Heart right ventricle (tissue), 16 donors: Measurements from ENCODE around the gene IKZF5. TPM values are rescaled to one million over a fixed set of nuclear protein-coding genes. Genes with fewer than 3 reads are reported as not detected.

Experiments
- ATAC-seq, 8 donors: fragments of 200-7000 bp; cut with Tn5 transposase; one replicate each; pipeline ENCODE4 v1.9.1; 2020; ENCODE audit warnings: mild to moderate bottlenecking in 8 of 8, moderate library complexity in 8 of 8, moderate number of reproducible peaks in 1 of 8
- DNase-seq, 2 donors: peaks; one replicate each; pipeline ENCODE4 v3.0.0-alpha.2; 2020
- H3K27ac ChIP-seq, 10 donors: fragments of 200-600 bp; sonication (generic) in 2 of 10; one replicate each; pipeline versions ENCODE4 v1.5.0 to v1.8.0; 2020 to 2022; ENCODE audit warnings: mild to moderate bottlenecking in 3 of 10
- H3K27me3 ChIP-seq, 7 donors: fragments of 200-600 bp; one replicate each; pipeline ENCODE4 v1.8.0; 2021 to 2022; ENCODE audit warnings: mild to moderate bottlenecking in 2 of 7
- H3K36me3 ChIP-seq, 9 donors: fragments of 200-600 bp; sonication (generic) in 1 of 9; one replicate each; pipeline versions ENCODE4 v1.5.0 to v1.8.0; 2020 to 2022; ENCODE audit warnings: mild to moderate bottlenecking in 2 of 9
- H3K4me1 ChIP-seq, 9 donors: fragments of 200-600 bp; sonication (generic) in 1 of 9; one replicate each; pipeline versions ENCODE4 v1.5.0 to v1.8.0; 2020 to 2022; ENCODE audit warnings: mild to moderate bottlenecking in 4 of 9
- H3K4me3 ChIP-seq, 10 donors: fragments of 200-600 bp; sonication (generic) in 2 of 10; one replicate each; pipeline versions ENCODE4 v1.5.0 to v1.8.0; 2020 to 2022; ENCODE audit warnings: mild to moderate bottlenecking in 7 of 10, moderate library complexity in 2 of 10
- H3K9me3 ChIP-seq, 11 donors: fragments of 200-600 bp in 10 of 11; sonication (generic) in 2 of 11; one replicate each; pipeline versions ENCODE4 v1.5.0 to v1.8.0; 2013 to 2022; ENCODE audit warnings: mild to moderate bottlenecking in 2 of 11, control low read depth in 1 of 11, moderate library complexity in 1 of 11
- CTCF ChIP-seq, 9 donors: fragments of 200-600 bp; sonication (generic) in 2 of 9; IDR thresholded peaks; one replicate each; pipeline versions ENCODE4 v1.5.0 to v1.8.0; 2021 to 2022; ENCODE audit warnings: antibody characterized with exemption in 9 of 9, mild to moderate bottlenecking in 5 of 9, moderate library complexity in 1 of 9
- WGBS, 2 donors: extraction: QIAGEN DNeasy Blood & Tissue Kit; methylation state at CpG; one replicate each; pipeline ENCODE4 v1.1.7; 2013; ENCODE audit warnings: inconsistent platforms in 1 of 2; 5-methylcytosine and 5-hydroxymethylcytosine counted together
- intact Hi-C, 10 donors: fragments of 100-400 bp; cut with DNase I; formaldehyde crosslinking; loops; one replicate each; pipeline versions ENCODE4 v1.11.1 to v1.14.2; 2022
- polyA plus RNA-seq, 2 donors: library from polyadenylated mRNA; stranded (reverse); fragments of 200-250 nt; gene quantifications; one replicate each; pipeline ENCODE4 v1.2.3, GENCODE V29; 2013
- total RNA-seq, 10 donors: library from RNA; stranded (reverse); fragmentation: NEBNext Ultra II Directional in 3 of 10; extraction: Animal tissue kit (Norgen Biotek cat#: 25700) in 3 of 10; gene quantifications; one replicate each; pipeline versions ENCODE4 v1.2.1 to v1.2.4, GENCODE V29; 2021 to 2023
- donor health status: Arrhythmogenic right ventricular cardiomyopathy.
- donor health status: ischemic (EF 13 %, LVEDD 7.1; RV severe dilation, severe dysfunction).
- donor health status: healthy with polysubstance abuse.
- donor health status: DM: no; HTN: yes; CAD: no.
- donor health status: DM: no; HTN: no; CAD: no.
- donor health status: ischemic (EF 25% LVEDD 6.9; RV normal size, moderate dysfunction).
- donor health status: ischemic (EF 25% LVEDD 5.7; RV mildly dilated, moderate dysfunction).
- donor health status: healthy.
- donor health status: DM: yes; HTN: yes; CAD: no.
- donor health status: Ischemic cardiomyopathy.
- donor health status: ischemic (EF 35%, LVEDD 5.7; RV mildly dilated, moderate dysfunction).
- donor health status: nonischemic (EF 11% LVEDD 7.7; RV severe dilation, severe dysfunction).
- donor health status: DM: yes; HTN: yes; CAD: no.
- donor health status: PGD.
- donor health status: ischemic (EF 29% LVEDD 5.4; RV normal size, mild dysfunction).
- donor health status: nonischemic (EF 23%, LVEDD 6.1; RV moderate dilation, normal function).

IKZF5 gene
- total and polyA plus RNA-seq, 12 donors, result 3.8 to 14.4 (median 10.9) TPM

- no peak for TF ChIP-seq CTCF (IDR thresholded peaks at IDR 0.05)
- no peaks in the 10 kb centered on the region for H3K9me3 ChIP-seq
- DNase-seq, result no peak
- 81 to 86% methylated on average over 3 of the region's 3 CpGs for WGBS, 2 donors
- peaks cover 0 to 37% (median 26%) of the 10 kb centered on the region in 9 donors for H3K4me1 ChIP-seq
- no peak for ATAC-seq
- H3K27ac ChIP-seq, result no peak overlapping the region
- intact Hi-C loops, result loop anchor here in 1 of 10 donors (10.0 kb wide), 1 partner anchor 155 kb away; the partner anchor contains the start of gene BUB3
- H3K36me3 ChIP-seq, result peaks cover 0 to 33% (median 10%) of the 10 kb centered on the region in 9 donors
- no peak overlapping the region for H3K4me3 ChIP-seq
- no peaks in the 10 kb centered on the region for H3K27me3 ChIP-seq
These were observed 8.4 kb downstream of the IKZF5 start for GRCh38 chr10:123000155-123000554.

GRCh38 chr10:122999347-122999746 lies 9.2 kb downstream of the IKZF5 start:
- 68 to 69% methylated on average over 3 of the region's 3 CpGs for WGBS, 2 donors
- Histone ChIP-seq H3K4me3 (no peak overlapping the region), H3K4me1 (peaks cover 0 to 30% (median 24%) of the 10 kb centered on the region in 9 donors), H3K27me3 (no peaks in the 10 kb centered on the region), H3K9me3 (no peaks in the 10 kb centered on the region), H3K36me3 (peaks cover 0 to 42% (median 16%) of the 10 kb centered on the region in 9 donors), H3K27ac (no peak overlapping the region)
- no peak for TF ChIP-seq CTCF (IDR thresholded peaks at IDR 0.05)
- DNase-seq (no peak), ATAC-seq (no peak)
- intact Hi-C loops, result no loop called here

GRCh38 chr10:122998934-122999333 lies 9.7 kb downstream of the IKZF5 start:
- no peak for TF ChIP-seq CTCF (IDR thresholded peaks at IDR 0.05)
- H3K36me3 ChIP-seq, result peaks cover 0 to 46% (median 20%) of the 10 kb centered on the region in 9 donors
- peaks cover 0 to 26% (median 20%) of the 10 kb centered on the region in 9 donors for H3K4me1 ChIP-seq
- ATAC-seq, result no peak
- no peak overlapping the region for H3K27ac ChIP-seq
- intact Hi-C loops, result no loop called here
- 81 to 85% methylated on average over 3 of the region's 3 CpGs for WGBS, 2 donors
- H3K27me3 ChIP-seq, result no peaks in the 10 kb centered on the region
- no peaks in the 10 kb centered on the region for H3K9me3 ChIP-seq
- H3K4me3 ChIP-seq, result no peak overlapping the region
- DNase-seq, result no peak

GRCh38 chr10:122998360-122998917 lies 10.2 kb downstream of the IKZF5 start:
- Histone ChIP-seq H3K27me3 (no peaks in the 10 kb centered on the region), H3K4me1 (peaks cover 0 to 23% (median 17%) of the 10 kb centered on the region in 9 donors), H3K4me3 (no peak overlapping the region), H3K36me3 (peaks cover 0 to 51% (median 24%) of the 10 kb centered on the region in 9 donors), H3K27ac (no peak overlapping the region), H3K9me3 (no peaks in the 10 kb centered on the region)
- TF ChIP-seq CTCF (IDR thresholded peaks at IDR 0.05), result no peak
- no peak for ATAC-seq
- WGBS, 2 donors, result 90 to 91% methylated on average over 6 of the region's 6 CpGs
- intact Hi-C loops, result no loop called here
- no peak for DNase-seq
